HEK293 (cell line): ENCODE data around the gene INAVA.
"Not testable (repeated sequence)": the region's sequence is repeated elsewhere in the genome, so short reads cannot be mapped to it uniquely, and the experiment has no call there.

ENCODE experiments used
- CTCF ChIA-PET: fragments of 350-600 bp; formaldehyde crosslinking; extraction: SDS; loops from one replicate; lab custom pipeline; 2021; ENCODE audit warnings: antibody characterized with exemption; lab: Yijun Ruan, JAX
- POLR2A ChIA-PET: fragments of 300-600 bp; formaldehyde crosslinking; extraction: SDS; loops from one replicate; lab custom pipeline; 2020; ENCODE audit warnings: antibody characterized with exemption, inconsistent platforms; lab: Yijun Ruan, JAX
- H3K27ac ChIP-seq: fragments of 200-500 bp; sonication (Bioruptor generic); 2 replicates; pipeline ENCODE4 v1.5.1; 2014; ENCODE audit warnings: low read depth, low read length, control low read depth, inconsistent platforms; ENCODE audit errors: extremely low read depth
- H3K36me3 ChIP-seq, 2 experiments: fragments of 200-500 bp in 1 of 2; sonication (Bioruptor generic) in 1 of 2; 1 replicate in 1 of 2; 2 replicates in 1 of 2; pipeline ENCODE4 v1.5.1; 2014 to 2017; ENCODE audit warnings: inconsistent platforms in 2 of 2, low read length in 2 of 2; ENCODE audit not compliant: control insufficient read depth in 2 of 2, insufficient read depth in 1 of 2
- H3K4me1 ChIP-seq: fragments of 200-500 bp; sonication (Bioruptor generic); 2 replicates; pipeline ENCODE4 v1.5.1; 2014; ENCODE audit warnings: mild to moderate bottlenecking, low read length, inconsistent platforms; ENCODE audit not compliant: control insufficient read depth, insufficient read depth
- H3K4me3 ChIP-seq: 2 replicates; pipeline ENCODE4 v1.5.1; 2011; ENCODE audit warnings: low read depth, mild to moderate bottlenecking, control low read depth, low read length, moderate library complexity
- H3K9me3 ChIP-seq: fragments of 200-500 bp; sonication (Bioruptor generic); 2 replicates; pipeline ENCODE4 v1.5.1; 2014; ENCODE audit warnings: low read depth, low read length, inconsistent platforms; ENCODE audit not compliant: control insufficient read depth, insufficient read depth
- KLF1 ChIP-seq: fragments of 450-650 bp; formaldehyde crosslinking; IDR thresholded peaks from 2 replicates; pipeline ENCODE4 v1.5.1; 2016; ENCODE audit warnings: missing biosample characterization, missing genetic modification characterization
- KLF16 ChIP-seq: fragments of 450-650 bp; formaldehyde crosslinking; IDR thresholded peaks from 2 replicates; pipeline ENCODE4 v1.5.1; 2017; ENCODE audit warnings: missing biosample characterization, missing genetic modification characterization
- PRDM6 ChIP-seq: fragments of 450-650 bp; formaldehyde crosslinking; IDR thresholded peaks from 2 replicates; pipeline ENCODE4 v1.5.1; 2017; ENCODE audit warnings: missing biosample characterization, missing genetic modification characterization
- TCF7L2 ChIP-seq: IDR thresholded peaks from 2 replicates; pipeline ENCODE4 v1.6.1; 2011; ENCODE audit warnings: low read depth, mild to moderate bottlenecking, inconsistent platforms, low read length, moderate library complexity, borderline replicate concordance
- ZEB2 ChIP-seq: fragments of 450-650 bp; formaldehyde crosslinking; IDR thresholded peaks from 2 replicates; pipeline ENCODE4 v1.5.1; 2016; ENCODE audit warnings: missing biosample characterization, missing genetic modification characterization
- ZFP41 ChIP-seq: fragments of 450-650 bp; formaldehyde crosslinking; IDR thresholded peaks from 2 replicates; pipeline ENCODE4 v1.5.1; 2016; ENCODE audit warnings: missing biosample characterization, missing genetic modification characterization, borderline replicate concordance
- ZNF138 ChIP-seq: fragments of 450-650 bp; formaldehyde crosslinking; IDR thresholded peaks from 2 replicates; pipeline ENCODE4 v1.5.1; 2016; ENCODE audit warnings: missing biosample characterization, missing genetic modification characterization, borderline replicate concordance
- ZNF174 ChIP-seq: fragments of 450-650 bp; formaldehyde crosslinking; IDR thresholded peaks from 2 replicates; pipeline ENCODE4 v1.5.0; 2017; ENCODE audit warnings: missing biosample characterization, mild to moderate bottlenecking, missing genetic modification characterization
- ZNF223 ChIP-seq: fragments of 450-650 bp; formaldehyde crosslinking; IDR thresholded peaks from 2 replicates; pipeline ENCODE4 v1.5.1; 2016; ENCODE audit warnings: missing biosample characterization, missing genetic modification characterization
- ZNF23 ChIP-seq: fragments of 450-650 bp; formaldehyde crosslinking; IDR thresholded peaks from 2 replicates; pipeline ENCODE4 v1.5.1; 2016; ENCODE audit warnings: missing biosample characterization, missing genetic modification characterization, borderline replicate concordance
- ZNF24 ChIP-seq: fragments of 450-650 bp; formaldehyde crosslinking; IDR thresholded peaks from 2 replicates; pipeline ENCODE4 v1.5.1; 2016; ENCODE audit warnings: missing biosample characterization, missing genetic modification characterization
- ZNF266 ChIP-seq: fragments of 450-650 bp; formaldehyde crosslinking; IDR thresholded peaks from 2 replicates; pipeline ENCODE4 v1.5.1; 2016; ENCODE audit warnings: missing biosample characterization, missing genetic modification characterization, low read depth
- ZNF394 ChIP-seq: fragments of 450-650 bp; formaldehyde crosslinking; IDR thresholded peaks from 2 replicates; pipeline ENCODE4 v1.5.1; 2016; ENCODE audit warnings: missing biosample characterization, missing genetic modification characterization, mild to moderate bottlenecking, moderate library complexity, borderline replicate concordance
- ZNF398 ChIP-seq: fragments of 450-650 bp; formaldehyde crosslinking; IDR thresholded peaks from 2 replicates; pipeline ENCODE4 v1.5.1; 2017; ENCODE audit warnings: missing biosample characterization, missing genetic modification characterization
- ZNF518A ChIP-seq: fragments of 450-650 bp; formaldehyde crosslinking; conservative IDR thresholded peaks from 2 replicates; pipeline ENCODE4 v1.5.1; 2016; ENCODE audit warnings: low read depth, missing biosample characterization, missing genetic modification characterization
- ZNF561 ChIP-seq: fragments of 450-650 bp; IDR thresholded peaks from 2 replicates; pipeline ENCODE4 v1.5.1; 2018; ENCODE audit warnings: missing biosample characterization, missing genetic modification characterization, borderline replicate concordance
- ZNF677 ChIP-seq: fragments of 450-650 bp; IDR thresholded peaks from 2 replicates; pipeline ENCODE4 v1.5.0; 2018; ENCODE audit warnings: missing biosample characterization, mild to moderate bottlenecking, missing genetic modification characterization, moderate library complexity
- ZNF791 ChIP-seq: fragments of 450-650 bp; formaldehyde crosslinking; IDR thresholded peaks from 2 replicates; pipeline ENCODE4 v1.5.1; 2016; ENCODE audit warnings: missing biosample characterization, missing genetic modification characterization
- ZSCAN23 ChIP-seq: fragments of 450-650 bp; formaldehyde crosslinking; IDR thresholded peaks from 2 replicates; pipeline ENCODE4 v1.5.1; 2016; ENCODE audit warnings: missing biosample characterization, missing genetic modification characterization
- TF ChIP-seq, protein P1 (sequence below): fragments of 450-650 bp; formaldehyde crosslinking; optimal IDR thresholded peaks from 2 replicates; pipeline ENCODE3; 2016; ENCODE audit warnings: missing biosample characterization, mild to moderate bottlenecking, missing genetic modification characterization
- TF ChIP-seq, protein P2 (sequence below): fragments of 450-650 bp; formaldehyde crosslinking; IDR thresholded peaks from 2 replicates; pipeline ENCODE4 v1.5.1; 2016; ENCODE audit warnings: missing biosample characterization, missing genetic modification characterization

INAVA gene

GRCh38 chr1:200960948-200961340 lies 66.2 kb downstream of the INAVA start (continued):
- TF ChIP-seq ZNF398: no peak
- TF ChIP-seq ZNF677 (tag by site-specific recombination): no peak
- TF ChIP-seq ZNF394 (tag by site-specific recombination): no peak
- TF ChIP-seq ZNF266 (tag by site-specific recombination): no peak
- TF ChIP-seq TCF7L2: no peak
- TF ChIP-seq ZEB2 (tag by site-specific recombination): no peak
- TF ChIP-seq ZNF174 (tag by site-specific recombination): no peak
- TF ChIP-seq, protein P1, sequence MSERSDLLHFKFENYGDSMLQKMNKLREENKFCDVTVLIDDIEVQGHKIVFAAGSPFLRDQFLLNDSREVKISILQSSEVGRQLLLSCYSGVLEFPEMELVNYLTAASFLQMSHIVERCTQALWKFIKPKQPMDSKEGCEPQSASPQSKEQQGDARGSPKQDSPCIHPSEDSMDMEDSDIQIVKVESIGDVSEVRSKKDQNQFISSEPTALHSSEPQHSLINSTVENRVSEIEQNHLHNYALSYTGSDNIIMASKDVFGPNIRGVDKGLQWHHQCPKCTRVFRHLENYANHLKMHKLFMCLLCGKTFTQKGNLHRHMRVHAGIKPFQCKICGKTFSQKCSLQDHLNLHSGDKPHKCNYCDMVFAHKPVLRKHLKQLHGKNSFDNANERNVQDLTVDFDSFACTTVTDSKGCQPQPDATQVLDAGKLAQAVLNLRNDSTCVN (tag by site-specific recombination): no peak
- TF ChIP-seq ZNF791: no peak
- no peak for TF ChIP-seq KLF1 (tag by site-specific recombination)
- TF ChIP-seq ZNF24 (tag by site-specific recombination): no peak
- TF ChIP-seq ZNF23 (tag by site-specific recombination): no peak

GRCh38 chr1:200962151-200962550 lies 67.5 kb downstream of the INAVA start:
- H3K4me3 ChIP-seq, POLR2A ChIA-PET, H3K9me3 ChIP-seq, H3K36me3 ChIP-seq, H3K27ac ChIP-seq, H3K4me1 ChIP-seq: not testable (repeated sequence)
- CTCF ChIA-PET: interaction anchor here (1.4 to 2.2 kb wide), 3 partner anchors 10 kb away, joined by 5 to 7 read pairs (median 7); no protein-coding TSS in a partner anchor

DNA sequence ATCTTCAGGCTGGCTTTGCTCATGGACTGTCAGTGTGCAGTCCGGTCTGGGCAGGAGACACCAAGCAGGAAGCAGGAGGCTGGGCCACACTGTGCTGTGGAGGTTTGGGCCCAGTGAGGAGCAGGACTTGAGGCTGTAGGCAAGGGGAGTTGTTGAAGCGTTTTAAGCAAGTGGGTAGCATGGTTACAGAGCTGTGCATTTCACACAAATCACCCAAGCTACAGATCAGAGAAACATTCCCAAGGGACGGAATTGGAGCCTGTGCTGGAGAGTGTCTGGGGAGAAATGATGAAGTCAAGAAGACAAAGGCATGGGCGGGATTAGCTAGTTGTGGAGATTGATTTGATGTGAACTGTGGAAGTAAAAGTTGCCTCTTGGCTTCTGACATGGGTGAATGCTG lies 67.9 kb downstream of the INAVA start:
- H3K36me3 ChIP-seq: no peaks in the 10 kb centered on the region
- H3K4me1 ChIP-seq: no peaks in the 10 kb centered on the region
- no peak overlapping the region for H3K4me3 ChIP-seq
- ChIA-PET CTCF (interaction anchor here (0.6 to 1.7 kb wide), 4 partner anchors 10 to 352 kb away, joined by 3 to 7 read pairs (median 5); no protein-coding TSS in a partner anchor), POLR2A (no interaction called here)
- no peak overlapping the region for H3K27ac ChIP-seq
- no peaks in the 10 kb centered on the region for H3K9me3 ChIP-seq
- TF ChIP-seq, protein P2, sequence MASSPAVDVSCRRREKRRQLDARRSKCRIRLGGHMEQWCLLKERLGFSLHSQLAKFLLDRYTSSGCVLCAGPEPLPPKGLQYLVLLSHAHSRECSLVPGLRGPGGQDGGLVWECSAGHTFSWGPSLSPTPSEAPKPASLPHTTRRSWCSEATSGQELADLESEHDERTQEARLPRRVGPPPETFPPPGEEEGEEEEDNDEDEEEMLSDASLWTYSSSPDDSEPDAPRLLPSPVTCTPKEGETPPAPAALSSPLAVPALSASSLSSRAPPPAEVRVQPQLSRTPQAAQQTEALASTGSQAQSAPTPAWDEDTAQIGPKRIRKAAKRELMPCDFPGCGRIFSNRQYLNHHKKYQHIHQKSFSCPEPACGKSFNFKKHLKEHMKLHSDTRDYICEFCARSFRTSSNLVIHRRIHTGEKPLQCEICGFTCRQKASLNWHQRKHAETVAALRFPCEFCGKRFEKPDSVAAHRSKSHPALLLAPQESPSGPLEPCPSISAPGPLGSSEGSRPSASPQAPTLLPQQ (tag by site-specific recombination): no peak
- TF ChIP-seq ZNF518A (tag by site-specific recombination) (no peak), ZNF138 (tag by site-specific recombination) (no peak), ZNF561 (tag by site-specific recombination) (no peak), ZFP41 (tag by site-specific recombination) (no peak), ZNF223 (no peak), ZNF24 (tag by site-specific recombination) (no peak), PRDM6 (tag by site-specific recombination) (no peak), ZSCAN23 (tag by site-specific recombination) (no peak), KLF16 (tag by site-specific recombination) (no peak)
